H9 (cell line): ENCODE results near the gene PPFIBP2. TPM values are rescaled to one million over a fixed set of nuclear protein-coding genes. Genes with fewer than 3 reads are reported as not detected.

Experiments used
- DNase-seq: peaks from one replicate; pipeline ENCODE4 v3.0.0-alpha.2; 2017
- H2AFZ ChIP-seq: one replicate; pipeline ENCODE4 v1.6.1; 2013; ENCODE audit warnings: mild to moderate bottlenecking, low read length, control low read depth, moderate library complexity
- H2AK5ac ChIP-seq: 2 replicates; pipeline ENCODE4 v1.6.1; 2013; ENCODE audit warnings: low read length, control low read depth, mixed read lengths; ENCODE audit not compliant: insufficient read length
- H2BK120ac ChIP-seq: one replicate; pipeline ENCODE4 v1.6.1; 2013; ENCODE audit warnings: low read depth, mild to moderate bottlenecking, low read length, control low read depth, inconsistent platforms; ENCODE audit not compliant: poor library complexity, severe bottlenecking
- H2BK12ac ChIP-seq: 2 replicates; pipeline ENCODE4 v1.6.1; 2013; ENCODE audit warnings: low read length, control low read depth, mixed read lengths, low read depth; ENCODE audit not compliant: insufficient read length
- H2BK15ac ChIP-seq: 2 replicates; pipeline ENCODE4 v1.6.1; 2013; ENCODE audit warnings: low read depth, low read length, control low read depth
- H2BK20ac ChIP-seq: one replicate; pipeline ENCODE4 v1.6.1; 2013; ENCODE audit warnings: low read depth, mild to moderate bottlenecking, low read length, control low read depth, inconsistent platforms; ENCODE audit not compliant: poor library complexity, severe bottlenecking
- H2BK5ac ChIP-seq: 2 replicates; pipeline ENCODE4 v1.6.1; 2013; ENCODE audit warnings: low read length, control low read depth, mixed read lengths; ENCODE audit not compliant: insufficient read length
- H3K14ac ChIP-seq: 2 replicates; pipeline ENCODE4 v1.6.1; 2013; ENCODE audit warnings: low read length, control low read depth; ENCODE audit not compliant: insufficient read depth
- H3K18ac ChIP-seq: 2 replicates; pipeline ENCODE4 v1.6.1; 2013; ENCODE audit warnings: low read depth, mild to moderate bottlenecking, mixed read lengths, low read length, control low read depth; ENCODE audit not compliant: insufficient read length
- H3K23ac ChIP-seq: 2 replicates; pipeline ENCODE4 v1.6.1; 2013; ENCODE audit warnings: low read length, control low read depth, mixed read lengths, low read depth; ENCODE audit not compliant: insufficient read length
- H3K23me2 ChIP-seq: 2 replicates; pipeline ENCODE4 v1.6.1; 2013; ENCODE audit warnings: low read depth, mild to moderate bottlenecking, mixed read lengths, low read length, control low read depth; ENCODE audit not compliant: insufficient read length, poor library complexity, severe bottlenecking
- H3K27ac ChIP-seq: 2 replicates; pipeline ENCODE4 v1.5.1; 2013; ENCODE audit warnings: low read length, control low read depth, mixed read lengths, low read depth; ENCODE audit not compliant: insufficient read length
- H3K27me3 ChIP-seq: 2 replicates; pipeline ENCODE4 v1.6.1; 2013; ENCODE audit warnings: low read length, control low read depth, inconsistent platforms; ENCODE audit not compliant: insufficient read depth
- H3K4ac ChIP-seq: 2 replicates; pipeline ENCODE4 v1.6.1; 2013; ENCODE audit warnings: low read depth, mild to moderate bottlenecking, control low read depth, inconsistent platforms, low read length, moderate library complexity
- H3K4me1 ChIP-seq: 2 replicates; pipeline ENCODE4 v1.6.1; 2013; ENCODE audit warnings: low read length, control low read depth, inconsistent platforms; ENCODE audit not compliant: insufficient read depth
- H3K4me2 ChIP-seq: 2 replicates; pipeline ENCODE4 v1.6.1; 2013; ENCODE audit warnings: low read length, control low read depth, mixed read lengths; ENCODE audit not compliant: insufficient read length, insufficient read depth
- H3K56ac ChIP-seq: 2 replicates; pipeline ENCODE4 v1.6.1; 2013; ENCODE audit warnings: low read depth, mild to moderate bottlenecking, mixed read lengths, low read length, control low read depth; ENCODE audit not compliant: insufficient read length
- H3K79me1 ChIP-seq: 2 replicates; pipeline ENCODE4 v1.6.1; 2013; ENCODE audit warnings: low read depth, mild to moderate bottlenecking, moderate library complexity, low read length, control low read depth, inconsistent platforms; ENCODE audit not compliant: insufficient read depth, poor library complexity, severe bottlenecking
- H3K79me2 ChIP-seq: 2 replicates; pipeline ENCODE4 v1.6.1; 2013; ENCODE audit warnings: low read length, control low read depth, inconsistent platforms; ENCODE audit not compliant: insufficient read depth
- H3K9ac ChIP-seq: 2 replicates; pipeline ENCODE4 v1.6.1; 2013; ENCODE audit warnings: low read length, control low read depth, mixed read lengths; ENCODE audit not compliant: insufficient read length; ENCODE audit errors: extremely low read depth
- H3K9me3 ChIP-seq: one replicate; pipeline ENCODE4 v1.6.1; 2013; ENCODE audit warnings: low read depth, low read length, inconsistent platforms; ENCODE audit not compliant: control insufficient read depth
- H3T11ph ChIP-seq: one replicate; pipeline ENCODE4 v1.6.1; 2013; ENCODE audit warnings: mild to moderate bottlenecking, low read length, control low read depth, inconsistent platforms
- H4K20me1 ChIP-seq: one replicate; pipeline ENCODE4 v1.6.1; 2013; ENCODE audit not compliant: control insufficient read depth, insufficient read length, insufficient read depth
- H4K5ac ChIP-seq: 2 replicates; pipeline ENCODE4 v1.6.1; 2013; ENCODE audit warnings: low read depth, mild to moderate bottlenecking, mixed read lengths, low read length, control low read depth; ENCODE audit not compliant: insufficient read length
- H4K8ac ChIP-seq: replicated peaks from 2 replicates; pipeline ENCODE4 v1.6.1; 2013; ENCODE audit warnings: low read length, control low read depth, mixed read lengths, low read depth; ENCODE audit not compliant: insufficient read length
- H4K91ac ChIP-seq: 2 replicates; pipeline ENCODE4 v1.6.1; 2013; ENCODE audit warnings: low read depth, mild to moderate bottlenecking, moderate library complexity, mixed read lengths, low read length, control low read depth; ENCODE audit not compliant: insufficient read length
- H3K27ac Mint-ChIP-seq, 3 experiments: 2 replicates in 2 of 3; 3 replicates in 1 of 3; pipeline ENCODE4 v1.8.0; 2020 to 2021; ENCODE audit warnings: mixed read lengths in 3 of 3, mild to moderate bottlenecking in 1 of 3, moderate library complexity in 1 of 3
- H3K27me3 Mint-ChIP-seq: 2 replicates; pipeline ENCODE4 v1.8.0; 2021; ENCODE audit warnings: low read depth, mild to moderate bottlenecking, moderate library complexity, mixed read lengths
- H3K36me3 Mint-ChIP-seq, 3 experiments: 2 replicates in 2 of 3; 3 replicates in 1 of 3; pipeline ENCODE4 v1.8.0; 2020 to 2021; ENCODE audit warnings: low read depth in 3 of 3, mixed read lengths in 3 of 3; ENCODE audit not compliant: insufficient read depth in 1 of 3
- H3K4me1 Mint-ChIP-seq, 2 experiments: 2 replicates each; pipeline ENCODE4 v1.8.0; 2020; ENCODE audit warnings: mixed read lengths in 2 of 2
- H3K4me3 Mint-ChIP-seq, 2 experiments: 2 replicates in 1 of 2; 3 replicates in 1 of 2; pipeline ENCODE4 v1.8.0; 2020 to 2021; ENCODE audit warnings: mild to moderate bottlenecking in 2 of 2, mixed read lengths in 2 of 2, moderate library complexity in 1 of 2
- H3K9me3 Mint-ChIP-seq, 2 experiments: 2 replicates in 1 of 2; 3 replicates in 1 of 2; pipeline ENCODE4 v1.8.0; 2020; ENCODE audit warnings: mild to moderate bottlenecking in 2 of 2, mixed read lengths in 2 of 2, moderate library complexity in 1 of 2
- WGBS: extraction: QIAGEN DNeasy Blood & Tissue Kit; methylation state at CpG from one replicate; pipeline ENCODE4 v1.1.7; 2013; ENCODE audit warnings: missing lambda C conversion rate, low lambda C conversion rate, mixed read lengths; ENCODE audit not compliant: insufficient read length; ENCODE audit errors: extremely low coverage; 5-methylcytosine and 5-hydroxymethylcytosine counted together
- total RNA-seq: library from RNA; stranded (reverse); gene quantifications from 2 replicates; pipeline ENCODE4 v1.2.1, GENCODE V29; 2021
- TF ChIP-seq, protein P1 (sequence below): fragments of 200-600 bp; sonication (generic); conservative IDR thresholded peaks from 3 replicates; pipeline ENCODE4 v1.8.0; 2021; ENCODE audit warnings: antibody characterized with exemption, mild to moderate bottlenecking

PPFIBP2 gene
- total RNA-seq, 1 experiment from 2014 or later, result 8.3 TPM

DNA sequence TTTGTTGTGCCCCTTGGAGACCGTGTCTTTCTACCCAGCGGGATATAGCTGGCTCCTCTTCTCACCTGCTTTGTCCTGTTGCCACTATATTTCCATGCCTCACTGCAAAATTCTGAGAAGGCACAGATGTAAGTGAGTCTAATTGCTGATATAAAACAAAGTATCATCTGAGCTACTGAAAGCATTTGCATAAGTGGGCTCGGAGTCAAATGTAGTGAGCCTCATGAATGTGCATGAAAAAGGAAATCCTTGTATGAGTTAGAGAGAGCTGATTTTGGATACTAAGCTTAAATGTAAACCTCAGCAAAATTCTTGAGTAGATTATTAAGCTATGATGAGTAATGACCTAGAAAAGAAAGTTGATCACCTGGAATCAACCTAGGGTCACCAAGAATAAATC lies 178.6 kb downstream of the PPFIBP2 start:
- H3K79me1 ChIP-seq, result no peaks in the 10 kb centered on the region
- no peaks in the 10 kb centered on the region for H4K20me1 ChIP-seq
- WGBS, result no CpG with 5 or more reads among the region's 3 CpGs
- H3K4me1 Mint-ChIP-seq, result peaks cover 24 to 27% of the 10 kb centered on the region in 2 experiments
- H3K79me2 ChIP-seq, result no peaks in the 10 kb centered on the region
- no peak overlapping the region for H3K56ac ChIP-seq
- H3K36me3 Mint-ChIP-seq, result no peaks in the 10 kb centered on the region
- no peak overlapping the region for H2BK15ac ChIP-seq
- no peak overlapping the region for H3K27ac ChIP-seq
- H3K27ac Mint-ChIP-seq, result no peak overlapping the region
- no peaks in the 10 kb centered on the region; a peak in 1 of 5 replicates for H3K9me3 Mint-ChIP-seq
- H2BK120ac ChIP-seq, result no peak overlapping the region
- H3K4me3 Mint-ChIP-seq, result no peak overlapping the region
- no peak overlapping the region for H2BK12ac ChIP-seq
- H3K9me3 ChIP-seq, result no peaks in the 10 kb centered on the region
- H3K9ac ChIP-seq, result no peak overlapping the region
- peaks cover 13% of the 10 kb centered on the region; the same call in 1 of the 2 replicates for H3K27me3 Mint-ChIP-seq
- no peak overlapping the region for H3K18ac ChIP-seq
- no peak overlapping the region for H3K4ac ChIP-seq
- no peak overlapping the region for H2AK5ac ChIP-seq
- H2BK20ac ChIP-seq, result no peak overlapping the region
- no peak overlapping the region for H3T11ph ChIP-seq
- H3K27me3 ChIP-seq, result no peaks in the 10 kb centered on the region
- no peak overlapping the region for H2AFZ ChIP-seq
- no peaks in the 10 kb centered on the region for H3K4me1 ChIP-seq
- H4K8ac ChIP-seq, result no peak overlapping the region
- H4K5ac ChIP-seq, result no peak overlapping the region
- no peaks in the 10 kb centered on the region for H3K23me2 ChIP-seq
- H2BK5ac ChIP-seq, result no peak overlapping the region
- no peak overlapping the region for H3K4me2 ChIP-seq
- H3K14ac ChIP-seq, result no peak overlapping the region
- no peak overlapping the region for H4K91ac ChIP-seq
- no peak overlapping the region for H3K23ac ChIP-seq
- TF ChIP-seq, protein P1, sequence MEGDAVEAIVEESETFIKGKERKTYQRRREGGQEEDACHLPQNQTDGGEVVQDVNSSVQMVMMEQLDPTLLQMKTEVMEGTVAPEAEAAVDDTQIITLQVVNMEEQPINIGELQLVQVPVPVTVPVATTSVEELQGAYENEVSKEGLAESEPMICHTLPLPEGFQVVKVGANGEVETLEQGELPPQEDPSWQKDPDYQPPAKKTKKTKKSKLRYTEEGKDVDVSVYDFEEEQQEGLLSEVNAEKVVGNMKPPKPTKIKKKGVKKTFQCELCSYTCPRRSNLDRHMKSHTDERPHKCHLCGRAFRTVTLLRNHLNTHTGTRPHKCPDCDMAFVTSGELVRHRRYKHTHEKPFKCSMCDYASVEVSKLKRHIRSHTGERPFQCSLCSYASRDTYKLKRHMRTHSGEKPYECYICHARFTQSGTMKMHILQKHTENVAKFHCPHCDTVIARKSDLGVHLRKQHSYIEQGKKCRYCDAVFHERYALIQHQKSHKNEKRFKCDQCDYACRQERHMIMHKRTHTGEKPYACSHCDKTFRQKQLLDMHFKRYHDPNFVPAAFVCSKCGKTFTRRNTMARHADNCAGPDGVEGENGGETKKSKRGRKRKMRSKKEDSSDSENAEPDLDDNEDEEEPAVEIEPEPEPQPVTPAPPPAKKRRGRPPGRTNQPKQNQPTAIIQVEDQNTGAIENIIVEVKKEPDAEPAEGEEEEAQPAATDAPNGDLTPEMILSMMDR, result no peak
- no peak for DNase-seq
